ENCODE measurements around the gene PRAC2. TPM values are rescaled to one million over a fixed set of nuclear protein-coding genes. Genes with fewer than 3 reads are reported as not detected.

Gene PRAC2
- polyA plus RNA-seq, 1 of the 3 experiments (the other 2 are of a cell fraction): not detected

DNA sequence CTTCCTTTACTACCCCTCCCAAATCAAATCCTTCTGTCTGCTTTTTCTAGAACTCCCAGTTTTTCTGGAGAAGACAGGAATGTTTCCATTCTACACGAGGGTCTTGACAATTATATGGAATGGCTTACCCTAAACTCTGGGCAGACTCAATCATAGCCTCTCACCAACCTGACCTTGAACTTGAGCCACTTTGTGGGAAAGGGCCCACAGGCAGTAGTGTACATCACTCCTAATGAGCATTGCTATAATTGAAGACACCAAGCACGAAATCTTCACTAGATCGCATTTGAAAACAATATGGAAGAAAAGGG lies 7.2 kb downstream of the PRAC2 start:
- Histone ChIP-seq H3K9ac (no peak overlapping the region), H2AFZ (ENCODE audit: low read depth) (no peak overlapping the region), H3K9me2 (no peaks in the 10 kb centered on the region), H3K4me2 (no peak overlapping the region), H3K9me3 (no peaks in the 10 kb centered on the region), H4K20me1 (ENCODE audit: insufficient read depth) (no peaks in the 10 kb centered on the region), H3K4me3 (ENCODE audit: low read depth in 2 of 2, low read length in 1 of 2) (no peak overlapping the region), H3K36me3 (replicated peaks in 1 of 2; ENCODE audit: control insufficient read depth in 1 of 2, insufficient read depth in 2 of 2, low read length in 1 of 2) (no peaks in the 10 kb centered on the region), H3K79me2 (ENCODE audit: insufficient read depth) (no peaks in the 10 kb centered on the region), H3K27ac (ENCODE audit: low read depth in 2 of 2, low read length in 1 of 2) (no peak overlapping the region), H3K27me3 (ENCODE audit: insufficient read depth) (peaks cover 99% of the 10 kb centered on the region), H3F3A (replicated peaks; ENCODE audit: insufficient read depth) (no peaks in the 10 kb centered on the region), H3K4me1 (ENCODE audit: control insufficient read depth in 1 of 2, insufficient read depth in 2 of 2, low read depth in 1 of 2, low read length in 1 of 2) (no peaks in the 10 kb centered on the region)
- WGBS (ENCODE audit: low lambda C conversion rate): 14% methylated on average over 3 of the region's 3 CpGs
- no peak for DNase-seq
- POLR2A ChIA-PET: no interaction called here
- CTCF ChIA-PET: interaction anchor here (3.8 to 13.9 kb wide), 2 partner anchors 148 to 151 kb away, joined by 25 to 328 read pairs; no protein-coding TSS in a partner anchor
- TF ChIP-seq, protein P1, sequence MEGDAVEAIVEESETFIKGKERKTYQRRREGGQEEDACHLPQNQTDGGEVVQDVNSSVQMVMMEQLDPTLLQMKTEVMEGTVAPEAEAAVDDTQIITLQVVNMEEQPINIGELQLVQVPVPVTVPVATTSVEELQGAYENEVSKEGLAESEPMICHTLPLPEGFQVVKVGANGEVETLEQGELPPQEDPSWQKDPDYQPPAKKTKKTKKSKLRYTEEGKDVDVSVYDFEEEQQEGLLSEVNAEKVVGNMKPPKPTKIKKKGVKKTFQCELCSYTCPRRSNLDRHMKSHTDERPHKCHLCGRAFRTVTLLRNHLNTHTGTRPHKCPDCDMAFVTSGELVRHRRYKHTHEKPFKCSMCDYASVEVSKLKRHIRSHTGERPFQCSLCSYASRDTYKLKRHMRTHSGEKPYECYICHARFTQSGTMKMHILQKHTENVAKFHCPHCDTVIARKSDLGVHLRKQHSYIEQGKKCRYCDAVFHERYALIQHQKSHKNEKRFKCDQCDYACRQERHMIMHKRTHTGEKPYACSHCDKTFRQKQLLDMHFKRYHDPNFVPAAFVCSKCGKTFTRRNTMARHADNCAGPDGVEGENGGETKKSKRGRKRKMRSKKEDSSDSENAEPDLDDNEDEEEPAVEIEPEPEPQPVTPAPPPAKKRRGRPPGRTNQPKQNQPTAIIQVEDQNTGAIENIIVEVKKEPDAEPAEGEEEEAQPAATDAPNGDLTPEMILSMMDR (IDR thresholded peaks at IDR 0.05): no peak
- TF ChIP-seq, protein P2, sequence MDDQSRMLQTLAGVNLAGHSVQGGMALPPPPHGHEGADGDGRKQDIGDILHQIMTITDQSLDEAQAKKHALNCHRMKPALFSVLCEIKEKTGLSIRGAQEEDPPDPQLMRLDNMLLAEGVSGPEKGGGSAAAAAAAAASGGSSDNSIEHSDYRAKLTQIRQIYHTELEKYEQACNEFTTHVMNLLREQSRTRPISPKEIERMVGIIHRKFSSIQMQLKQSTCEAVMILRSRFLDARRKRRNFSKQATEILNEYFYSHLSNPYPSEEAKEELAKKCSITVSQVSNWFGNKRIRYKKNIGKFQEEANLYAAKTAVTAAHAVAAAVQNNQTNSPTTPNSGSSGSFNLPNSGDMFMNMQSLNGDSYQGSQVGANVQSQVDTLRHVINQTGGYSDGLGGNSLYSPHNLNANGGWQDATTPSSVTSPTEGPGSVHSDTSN (IDR thresholded peaks at IDR 0.05): no peak
- TF ChIP-seq, protein P3, sequence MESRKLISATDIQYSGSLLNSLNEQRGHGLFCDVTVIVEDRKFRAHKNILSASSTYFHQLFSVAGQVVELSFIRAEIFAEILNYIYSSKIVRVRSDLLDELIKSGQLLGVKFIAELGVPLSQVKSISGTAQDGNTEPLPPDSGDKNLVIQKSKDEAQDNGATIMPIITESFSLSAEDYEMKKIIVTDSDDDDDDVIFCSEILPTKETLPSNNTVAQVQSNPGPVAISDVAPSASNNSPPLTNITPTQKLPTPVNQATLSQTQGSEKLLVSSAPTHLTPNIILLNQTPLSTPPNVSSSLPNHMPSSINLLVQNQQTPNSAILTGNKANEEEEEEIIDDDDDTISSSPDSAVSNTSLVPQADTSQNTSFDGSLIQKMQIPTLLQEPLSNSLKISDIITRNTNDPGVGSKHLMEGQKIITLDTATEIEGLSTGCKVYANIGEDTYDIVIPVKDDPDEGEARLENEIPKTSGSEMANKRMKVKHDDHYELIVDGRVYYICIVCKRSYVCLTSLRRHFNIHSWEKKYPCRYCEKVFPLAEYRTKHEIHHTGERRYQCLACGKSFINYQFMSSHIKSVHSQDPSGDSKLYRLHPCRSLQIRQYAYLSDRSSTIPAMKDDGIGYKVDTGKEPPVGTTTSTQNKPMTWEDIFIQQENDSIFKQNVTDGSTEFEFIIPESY (IDR thresholded peaks at IDR 0.05; ENCODE audit: borderline replicate concordance, low read depth): no peak
- TF ChIP-seq MXI1 (IDR thresholded peaks at IDR 0.05; ENCODE audit: low read depth, low read length): no peak
- no peak for TF ChIP-seq RXRA (IDR thresholded peaks at IDR 0.05; ENCODE audit: borderline replicate concordance, low read depth)
- no peak for TF ChIP-seq GABPA (IDR thresholded peaks at IDR 0.05; ENCODE audit: low read depth)
- TF ChIP-seq SIN3A (IDR thresholded peaks at IDR 0.05; ENCODE audit: borderline replicate concordance, low read depth, low read length): no peak
- no peak for TF ChIP-seq TCF12 (IDR thresholded peaks at IDR 0.05)
- no peak for TF ChIP-seq RCOR1 (IDR thresholded peaks at IDR 0.05; ENCODE audit: low read length)
- TF ChIP-seq YY1 (IDR thresholded peaks at IDR 0.05; ENCODE audit: low read depth): no peak
- TF ChIP-seq SMC3 (IDR thresholded peaks at IDR 0.05; ENCODE audit: low read depth, low read length): no peak
- TF ChIP-seq NRF1 (IDR thresholded peaks at IDR 0.05; ENCODE audit: low read depth, low read length): no peak
- TF ChIP-seq FOXM1 (IDR thresholded peaks at IDR 0.05; ENCODE audit: low read depth): no peak

DNA sequence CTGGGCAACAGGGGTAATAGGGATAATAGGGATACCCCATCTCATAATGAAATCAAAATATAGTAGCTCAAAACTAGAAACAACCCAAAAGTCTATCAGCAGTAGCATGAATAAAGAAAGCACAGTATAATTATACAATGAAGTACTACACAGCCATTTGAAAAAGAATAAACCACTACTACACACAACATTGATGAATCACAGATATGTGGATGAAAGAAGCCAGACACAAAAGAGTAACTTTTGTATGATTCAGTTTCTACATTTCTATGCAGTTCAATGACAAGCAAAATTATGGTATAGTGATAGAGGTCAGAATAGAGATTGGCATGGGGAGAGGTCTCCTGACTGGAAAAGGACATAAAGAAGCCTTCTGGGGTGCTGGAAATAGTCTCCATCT lies 8.4 kb downstream of the PRAC2 start:
- Histone ChIP-seq H3K9ac (no peak overlapping the region), H3K79me2 (ENCODE audit: insufficient read depth) (no peaks in the 10 kb centered on the region), H3K4me1 (ENCODE audit: control insufficient read depth in 1 of 2, insufficient read depth in 2 of 2, low read depth in 1 of 2, low read length in 1 of 2) (no peaks in the 10 kb centered on the region), H3K4me3 (ENCODE audit: low read depth in 2 of 2, low read length in 1 of 2) (no peak overlapping the region), H4K20me1 (ENCODE audit: insufficient read depth) (no peaks in the 10 kb centered on the region), H3K27ac (ENCODE audit: low read depth in 2 of 2, low read length in 1 of 2) (no peak overlapping the region), H3K9me2 (no peaks in the 10 kb centered on the region), H3K9me3 (no peaks in the 10 kb centered on the region), H2AFZ (ENCODE audit: low read depth) (no peak overlapping the region), H3K36me3 (replicated peaks in 1 of 2; ENCODE audit: control insufficient read depth in 1 of 2, insufficient read depth in 2 of 2, low read length in 1 of 2) (no peaks in the 10 kb centered on the region), H3F3A (replicated peaks; ENCODE audit: insufficient read depth) (no peaks in the 10 kb centered on the region), H3K27me3 (ENCODE audit: insufficient read depth) (peaks cover 99% of the 10 kb centered on the region), H3K4me2 (no peak overlapping the region)
- POLR2A ChIA-PET: no interaction called here
- CTCF ChIA-PET: interaction anchor here (0.8 to 3.8 kb wide), 4 partner anchors 13 to 301 kb away, joined by 3 to 25 read pairs (median 3); no protein-coding TSS in a partner anchor
- no peak for DNase-seq
- TF ChIP-seq POLR2AphosphoS5 (IDR thresholded peaks at IDR 0.05; ENCODE audit: low read depth, low read length): no peak
- no peak for TF ChIP-seq CHD2 (IDR thresholded peaks at IDR 0.05; ENCODE audit: low read length, partially characterized antibody)
- no peak for TF ChIP-seq FOXM1 (IDR thresholded peaks at IDR 0.05; ENCODE audit: low read depth)
- TF ChIP-seq RCOR1 (IDR thresholded peaks at IDR 0.05; ENCODE audit: low read length): no peak
- TF ChIP-seq, protein P2 (IDR thresholded peaks at IDR 0.05): no peak
- TF ChIP-seq GATA2 (CRISPR knock-in tag; IDR thresholded peaks at IDR 0.05): no peak
- no peak for TF ChIP-seq MEF2A (IDR thresholded peaks at IDR 0.05; ENCODE audit: borderline replicate concordance, low read depth)
- TF ChIP-seq EP300 (IDR thresholded peaks at IDR 0.05; ENCODE audit: borderline replicate concordance in 1 of 2, low read depth in 1 of 2, low read length in 1 of 2): no peak
- TF ChIP-seq, protein P4, sequence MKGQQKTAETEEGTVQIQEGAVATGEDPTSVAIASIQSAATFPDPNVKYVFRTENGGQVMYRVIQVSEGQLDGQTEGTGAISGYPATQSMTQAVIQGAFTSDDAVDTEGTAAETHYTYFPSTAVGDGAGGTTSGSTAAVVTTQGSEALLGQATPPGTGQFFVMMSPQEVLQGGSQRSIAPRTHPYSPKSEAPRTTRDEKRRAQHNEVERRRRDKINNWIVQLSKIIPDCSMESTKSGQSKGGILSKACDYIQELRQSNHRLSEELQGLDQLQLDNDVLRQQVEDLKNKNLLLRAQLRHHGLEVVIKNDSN (IDR thresholded peaks at IDR 0.05; ENCODE audit: borderline replicate concordance, low read depth): no peak
- TF ChIP-seq NFIC (IDR thresholded peaks at IDR 0.05; ENCODE audit: borderline replicate concordance): no peak
